Trophoblast cell (in vitro differentiated cells and primary cell): ENCODE measurements around the gene GOLGA6L10.
"Not testable (repeated sequence)": the region's sequence is repeated elsewhere in the genome, so short reads cannot be mapped to it uniquely, and the experiment has no call there.

ENCODE experiments used
- DNase-seq, 2 donors: peaks; one replicate each; pipeline ENCODE4 v3.0.0-alpha.2; 2016
- H2AFZ ChIP-seq: 2 replicates; pipeline ENCODE4 v1.6.1; 2013; ENCODE audit warnings: low read length, moderate library complexity, mild to moderate bottlenecking; ENCODE audit not compliant: insufficient read depth, poor library complexity
- H2AK5ac ChIP-seq: 2 replicates; pipeline ENCODE4 v1.6.1; 2013; ENCODE audit warnings: mild to moderate bottlenecking, low read length
- H2BK120ac ChIP-seq: 2 replicates; pipeline ENCODE4 v1.6.1; 2013; ENCODE audit warnings: low read length, mild to moderate bottlenecking, moderate library complexity; ENCODE audit not compliant: insufficient read depth, poor library complexity
- H2BK12ac ChIP-seq: 2 replicates; pipeline ENCODE4 v1.6.1; 2013; ENCODE audit warnings: mild to moderate bottlenecking, low read length, moderate library complexity
- H2BK5ac ChIP-seq: 2 replicates; pipeline ENCODE4 v1.6.1; 2013; ENCODE audit warnings: low read length, low read depth, moderate library complexity, mild to moderate bottlenecking; ENCODE audit not compliant: poor library complexity
- H3K14ac ChIP-seq: 2 replicates; pipeline ENCODE4 v1.6.1; 2013; ENCODE audit warnings: mild to moderate bottlenecking, low read length
- H3K18ac ChIP-seq: 2 replicates; pipeline ENCODE4 v1.6.1; 2013; ENCODE audit warnings: mild to moderate bottlenecking, low read length
- H3K23ac ChIP-seq: 2 replicates; pipeline ENCODE4 v1.6.1; 2013; ENCODE audit warnings: low read length
- H3K27ac ChIP-seq: 2 replicates; pipeline ENCODE4 v1.5.1; 2013; ENCODE audit warnings: low read depth, mild to moderate bottlenecking, inconsistent platforms, low read length, moderate library complexity
- H3K27me3 ChIP-seq: 2 replicates; pipeline ENCODE4 v1.6.1; 2013; ENCODE audit warnings: inconsistent platforms, mild to moderate bottlenecking, low read length, moderate library complexity; ENCODE audit not compliant: insufficient read depth
- H3K36me3 ChIP-seq, 2 experiments: 1 replicate in 1 of 2; 2 replicates in 1 of 2; pipeline ENCODE4 v1.6.1; 2013; ENCODE audit warnings: low read length in 2 of 2, mild to moderate bottlenecking in 2 of 2, moderate library complexity in 1 of 2; ENCODE audit not compliant: insufficient read depth in 2 of 2, control insufficient read depth in 1 of 2
- H3K4ac ChIP-seq: 2 replicates; pipeline ENCODE4 v1.6.1; 2013; ENCODE audit warnings: low read depth, mild to moderate bottlenecking, low read length, moderate library complexity
- H3K4me1 ChIP-seq, 2 experiments: 1 replicate in 1 of 2; 2 replicates in 1 of 2; pipeline ENCODE4 v1.6.1; 2013; ENCODE audit warnings: low read length in 2 of 2, mild to moderate bottlenecking in 2 of 2, moderate library complexity in 1 of 2; ENCODE audit not compliant: insufficient read depth in 2 of 2, control insufficient read depth in 1 of 2
- H3K4me2 ChIP-seq: 2 replicates; pipeline ENCODE4 v1.6.1; 2013; ENCODE audit warnings: inconsistent platforms, mild to moderate bottlenecking, low read length, moderate library complexity
- H3K4me3 ChIP-seq: 2 replicates; pipeline ENCODE4 v1.5.1; 2013; ENCODE audit warnings: mild to moderate bottlenecking, low read depth, low read length, inconsistent platforms
- H3K79me1 ChIP-seq: one replicate; pipeline ENCODE4 v1.6.1; 2013; ENCODE audit warnings: low read length
- H3K79me2 ChIP-seq: 2 replicates; pipeline ENCODE4 v1.6.1; 2013; ENCODE audit warnings: low read length, mild to moderate bottlenecking; ENCODE audit not compliant: control insufficient read depth, insufficient read depth, poor library complexity
- H3K9ac ChIP-seq: 2 replicates; pipeline ENCODE4 v1.6.1; 2013; ENCODE audit warnings: mild to moderate bottlenecking, low read length
- H3K9me3 ChIP-seq: 2 replicates; pipeline ENCODE4 v1.6.1; 2013; ENCODE audit warnings: low read depth, mild to moderate bottlenecking, control low read depth, inconsistent platforms, low read length; ENCODE audit not compliant: insufficient read depth
- H4K12ac ChIP-seq: 2 replicates; pipeline ENCODE4 v1.6.1; 2013; ENCODE audit warnings: low read depth, mild to moderate bottlenecking, low read length, moderate library complexity
- H4K8ac ChIP-seq: 2 replicates; pipeline ENCODE4 v1.6.1; 2013; ENCODE audit warnings: low read depth, mild to moderate bottlenecking, low read length, moderate library complexity
- H4K91ac ChIP-seq: one replicate; pipeline ENCODE4 v1.6.1; 2013; ENCODE audit warnings: low read depth, mild to moderate bottlenecking, low read length, moderate library complexity
- WGBS: extraction: QIAGEN DNeasy Blood & Tissue Kit; methylation state at CpG from one replicate; pipeline ENCODE4 v1.1.7; 2013; ENCODE audit warnings: missing lambda C conversion rate; ENCODE audit not compliant: insufficient read length, insufficient coverage; ENCODE audit errors: extremely low coverage; 5-methylcytosine and 5-hydroxymethylcytosine counted together

The GOLGA6L10 gene

DNA sequence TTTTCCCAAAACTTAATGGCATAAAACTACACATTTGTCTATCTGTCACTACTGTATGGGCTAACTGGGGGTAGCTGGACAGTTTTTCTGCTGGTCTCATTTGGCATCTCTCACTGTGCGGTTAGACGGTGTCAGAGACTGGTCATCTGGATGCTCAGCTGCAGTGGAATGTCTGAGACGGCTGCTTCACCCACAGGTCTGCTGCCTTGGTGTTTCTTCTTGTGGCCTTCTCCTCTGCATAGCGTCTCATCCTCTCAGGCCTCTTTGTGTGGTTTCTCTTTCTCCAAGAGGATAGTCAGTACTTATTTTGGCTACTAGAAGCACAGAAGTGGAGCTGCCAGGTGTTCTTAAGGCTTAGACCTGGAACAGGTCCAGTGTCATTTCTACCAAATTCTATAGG, 44.4 kb upstream of the GOLGA6L10 start:
- no peak overlapping the region for H4K12ac ChIP-seq
- H3K18ac ChIP-seq: no peak overlapping the region
- H3K9ac ChIP-seq: no peak overlapping the region
- DNase-seq: no peak
- no peak overlapping the region for H4K91ac ChIP-seq
- no CpG with 5 or more reads among the region's 4 CpGs for WGBS
- H2BK12ac ChIP-seq: no peak overlapping the region
- no peak overlapping the region for H3K27ac ChIP-seq
- no peak overlapping the region for H3K4me2 ChIP-seq
- H2BK5ac ChIP-seq: no peak overlapping the region
- H2BK120ac ChIP-seq: no peak overlapping the region
- no peaks in the 10 kb centered on the region for H3K36me3 ChIP-seq
- no peak overlapping the region for H4K8ac ChIP-seq
- no peak overlapping the region for H2AK5ac ChIP-seq
- no peak overlapping the region for H3K14ac ChIP-seq
- H3K79me2 ChIP-seq: no peaks in the 10 kb centered on the region
- no peak overlapping the region for H3K23ac ChIP-seq
- no peaks in the 10 kb centered on the region for H3K79me1 ChIP-seq
- H3K4me1 ChIP-seq: peaks cover 0 to 3% of the 10 kb centered on the region in 2 experiments
- H2AFZ ChIP-seq: no peak overlapping the region
- H3K9me3 ChIP-seq: no peaks in the 10 kb centered on the region
- H3K4ac ChIP-seq: no peak overlapping the region
- H3K4me3 ChIP-seq: no peak overlapping the region
- H3K27me3 ChIP-seq: no peaks in the 10 kb centered on the region

DNA sequence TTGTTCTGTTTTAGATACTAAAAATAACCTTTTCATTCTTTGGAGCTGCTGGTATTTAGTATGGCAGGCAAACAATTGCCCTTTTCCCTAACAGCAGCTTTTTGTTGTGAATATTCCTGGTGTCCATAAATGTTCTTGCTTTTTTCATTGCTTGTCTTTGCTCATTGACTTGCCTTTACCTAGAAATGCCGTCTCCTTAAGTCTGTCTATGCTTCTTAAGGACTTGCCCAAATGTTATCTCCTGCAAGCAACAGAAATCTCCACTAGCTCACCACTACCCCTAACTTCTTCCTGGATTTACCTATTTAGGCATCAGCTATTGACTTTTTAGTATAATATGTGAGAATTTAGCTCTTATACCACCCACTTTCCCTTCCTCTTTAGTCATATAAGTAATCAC, 42.8 kb upstream of the GOLGA6L10 start:
- not testable (repeated sequence) for H3K4ac ChIP-seq, H3K4me3 ChIP-seq, H2BK5ac ChIP-seq, H2BK12ac ChIP-seq, H2BK120ac ChIP-seq, H3K36me3 ChIP-seq, H3K79me2 ChIP-seq, H3K27ac ChIP-seq, H4K91ac ChIP-seq, H3K14ac ChIP-seq, H3K4me1 ChIP-seq, H4K8ac ChIP-seq, H3K23ac ChIP-seq, H4K12ac ChIP-seq, H3K9ac ChIP-seq, H2AK5ac ChIP-seq, DNase-seq, H2AFZ ChIP-seq, H3K27me3 ChIP-seq, H3K9me3 ChIP-seq, H3K4me2 ChIP-seq, H3K18ac ChIP-seq, H3K79me1 ChIP-seq
- no CpG with 5 or more reads among the region's 1 CpG for WGBS

DNA sequence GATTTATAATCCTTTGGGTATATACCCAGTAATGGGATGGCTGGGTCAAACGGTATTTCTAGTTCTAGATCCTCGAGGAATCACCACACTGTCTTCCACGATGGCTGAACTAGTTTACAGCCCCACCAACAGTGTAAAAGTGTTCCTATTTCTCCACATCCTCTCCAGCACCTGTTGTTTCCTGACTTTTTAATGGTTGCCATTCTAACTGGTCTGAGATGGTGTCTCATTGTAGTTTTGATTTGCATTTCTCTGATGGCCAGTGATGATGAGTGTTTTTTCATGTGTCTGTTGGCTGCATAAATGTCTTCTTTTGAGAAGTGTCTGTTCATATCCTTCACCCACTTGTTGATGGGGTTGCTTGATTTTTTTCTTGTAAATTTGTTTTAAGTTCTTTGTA, 40.9 kb upstream of the GOLGA6L10 start:
- WGBS: no CpG with 5 or more reads among the region's 3 CpGs
- H2BK120ac ChIP-seq, H2BK5ac ChIP-seq, H3K4me1 ChIP-seq, H3K79me2 ChIP-seq, H3K9me3 ChIP-seq, H4K12ac ChIP-seq, H2BK12ac ChIP-seq, H2AK5ac ChIP-seq, H3K27ac ChIP-seq, H3K79me1 ChIP-seq, H3K4me3 ChIP-seq, H3K4ac ChIP-seq, H4K8ac ChIP-seq, H3K36me3 ChIP-seq, H3K4me2 ChIP-seq, H3K14ac ChIP-seq, H2AFZ ChIP-seq, DNase-seq, H4K91ac ChIP-seq, H3K27me3 ChIP-seq, H3K23ac ChIP-seq, H3K9ac ChIP-seq, H3K18ac ChIP-seq: not testable (repeated sequence)

DNA sequence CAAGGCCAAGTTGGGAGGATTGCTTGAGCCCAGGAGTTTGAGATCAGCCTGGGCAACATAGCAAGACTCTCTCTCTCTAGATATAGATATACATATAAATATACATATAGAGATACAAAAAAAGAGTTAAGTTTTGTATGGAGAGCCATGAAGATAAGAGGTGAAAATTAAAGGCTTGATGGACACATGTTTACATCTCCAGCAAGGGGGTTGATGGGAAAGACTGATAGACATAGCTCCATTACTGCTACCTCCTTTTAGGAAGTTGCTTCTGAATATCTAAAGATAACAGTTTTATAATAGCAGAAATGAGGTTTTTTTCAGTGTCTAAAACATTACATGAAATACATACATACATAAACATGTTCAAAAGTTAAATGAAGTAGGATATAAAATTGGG, 37.9 kb upstream of the GOLGA6L10 start:
- not testable (repeated sequence) for H2AK5ac ChIP-seq, H2BK5ac ChIP-seq, DNase-seq, H4K8ac ChIP-seq, H3K4me3 ChIP-seq, H3K9me3 ChIP-seq, H4K91ac ChIP-seq, H3K4me2 ChIP-seq, H2AFZ ChIP-seq, H2BK120ac ChIP-seq, H3K4ac ChIP-seq, H3K18ac ChIP-seq, H3K79me1 ChIP-seq, H3K79me2 ChIP-seq, H3K27me3 ChIP-seq, H3K36me3 ChIP-seq, H3K14ac ChIP-seq, H4K12ac ChIP-seq, H2BK12ac ChIP-seq, H3K4me1 ChIP-seq, H3K27ac ChIP-seq, H3K23ac ChIP-seq, H3K9ac ChIP-seq
